CD4-positive, alpha-beta T cell treated with Interleukin-6 at 100 ng/mL for 8 hours (primary cell): ENCODE results near the gene GPAM.

Experiments
- DNase-seq: peaks from one replicate; pipeline ENCODE4 v3.0.0-alpha.2; 2020; ENCODE audit warnings: mixed read lengths, low spot score

GPAM gene

GRCh38 chr10:112182784-112183328 lies 709 bp downstream of the GPAM start:
- no peak for DNase-seq

- no peak for DNase-seq
These were observed 6.3 kb downstream of the GPAM start for GRCh38 chr10:112177247-112177646.

GRCh38 chr10:112176543-112176942 lies 7.0 kb downstream of the GPAM start:
- no peak for DNase-seq

GRCh38 chr10:112175409-112175808 lies 8.2 kb downstream of the GPAM start:
- DNase-seq: no peak

GRCh38 chr10:112173206-112173605 lies 10.4 kb downstream of the GPAM start:
- DNase-seq: no peak

- no peak for DNase-seq
These were observed 14.8 kb downstream of the GPAM start for GRCh38 chr10:112168733-112169132.

GRCh38 chr10:112166800-112167199 lies 16.8 kb downstream of the GPAM start:
- no peak for DNase-seq

- no peak for DNase-seq
These were observed 21.6 kb downstream of the GPAM start for GRCh38 chr10:112161757-112162518.

GRCh38 chr10:112160834-112161233 lies 22.7 kb downstream of the GPAM start:
- DNase-seq: no peak

GRCh38 chr10:112159469-112159868 lies 24.1 kb downstream of the GPAM start:
- DNase-seq: no peak

GRCh38 chr10:112151524-112152039 lies 32.0 kb downstream of the GPAM start:
- no peak for DNase-seq

- DNase-seq: no peak
These were observed 35.2 kb downstream of the GPAM start for GRCh38 chr10:112148331-112148730.

GRCh38 chr10:112146799-112147198 lies 36.8 kb downstream of the GPAM start:
- no peak for DNase-seq

- no peak for DNase-seq
These were observed 38.3 kb downstream of the GPAM start for GRCh38 chr10:112145263-112145662.

GRCh38 chr10:112143420-112143819 lies 40.1 kb downstream of the GPAM start:
- no peak for DNase-seq

GRCh38 chr10:112141292-112141691 lies 42.3 kb downstream of the GPAM start:
- no peak for DNase-seq

GRCh38 chr10:112140110-112140970 lies 43.2 kb downstream of the GPAM start:
- peak; percentile 42 for DNase-seq

GRCh38 chr10:112139176-112139575 lies 44.4 kb downstream of the GPAM start:
- DNase-seq: no peak

GRCh38 chr10:112137154-112137987 lies 46.2 kb downstream of the GPAM start:
- DNase-seq: peak; percentile 39

GRCh38 chr10:112136486-112137153 lies 46.9 kb downstream of the GPAM start:
- no peak for DNase-seq

- no peak for DNase-seq
These were observed 48.0 kb downstream of the GPAM start for GRCh38 chr10:112135604-112136003.
